Bone marrow (tissue), 2 donors: Measurements from ENCODE around the gene TSC22D4.

Source experiments
- DNase-seq, 2 donors: peaks; one replicate each; lab custom pipeline; 2025; lab: John Stamatoyannopoulos, UW

TSC22D4 gene

DNA sequence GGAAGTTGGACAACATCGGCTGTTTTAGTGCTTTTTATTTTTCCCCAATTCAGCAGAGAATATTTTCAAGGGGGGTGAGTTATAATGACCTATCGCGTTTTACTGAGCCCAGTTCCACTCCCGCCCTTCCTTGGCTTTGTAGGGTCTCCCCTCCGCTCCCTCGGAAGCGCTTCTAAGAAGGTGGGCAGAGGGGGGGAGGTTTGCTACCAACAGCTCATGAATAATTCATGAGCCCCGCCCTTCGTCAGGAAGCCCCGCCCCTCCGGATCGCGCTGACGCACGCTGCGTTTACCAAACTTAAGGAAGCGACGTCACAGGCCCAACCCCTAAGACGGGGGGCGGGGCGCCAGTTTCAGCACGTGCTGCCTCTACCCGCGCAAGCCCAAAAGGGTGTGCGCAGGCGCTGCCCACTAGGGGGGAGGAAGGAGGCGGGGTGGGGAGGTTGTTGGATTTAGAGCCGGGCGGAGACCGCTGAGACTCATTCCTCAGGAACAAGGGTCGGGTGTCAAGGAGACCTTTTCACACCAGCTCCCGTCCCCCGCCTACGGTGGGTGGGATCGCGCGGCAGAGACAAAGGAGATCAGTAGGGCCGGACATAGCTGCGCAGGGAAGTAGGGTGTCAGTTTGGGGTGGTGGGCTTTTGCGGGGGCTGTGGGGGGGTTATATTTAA, 49.9 kb downstream of the TSC22D4 start:
- peak; percentile 98 to 100 for DNase-seq

DNA sequence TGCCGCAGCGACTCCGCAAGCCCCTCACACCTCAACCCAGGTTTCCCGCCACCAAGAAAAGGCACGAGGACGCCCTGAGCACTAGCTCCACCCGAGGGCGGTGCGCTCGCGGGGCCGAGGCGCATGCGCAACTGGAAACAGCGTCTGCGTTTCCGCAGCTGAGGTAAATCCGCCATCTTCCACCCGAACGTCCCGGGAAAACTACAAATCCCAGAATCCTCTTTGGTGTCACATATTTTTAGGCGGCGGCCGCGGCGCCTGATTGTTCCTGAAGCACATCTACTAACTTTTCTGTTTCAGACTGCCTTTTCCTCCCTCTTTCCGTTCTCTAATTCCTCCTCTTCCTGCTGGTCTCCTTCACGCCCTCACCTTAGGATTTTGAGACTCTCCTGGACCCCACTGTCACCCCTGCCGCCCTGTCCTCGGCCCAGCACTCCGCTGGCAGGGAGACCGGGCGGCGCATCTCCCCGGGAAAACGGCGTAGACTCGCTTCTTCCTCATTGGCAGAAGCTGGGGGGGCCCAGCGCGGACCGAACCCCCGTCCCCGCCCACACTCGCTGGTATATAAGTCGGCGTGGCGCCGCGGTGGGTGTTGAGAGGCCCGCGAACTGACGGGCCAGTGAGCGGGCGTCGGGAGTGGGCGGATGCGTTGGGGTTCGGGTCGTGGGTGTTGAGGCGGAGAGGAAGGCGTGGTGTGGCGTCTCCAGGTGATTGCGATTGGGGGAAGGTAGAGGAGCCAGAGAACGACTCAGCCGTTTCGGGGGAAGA, 50.6 kb downstream of the TSC22D4 start, which contains the start of gene ZCWPW1:
Gene ZCWPW1, minus strand, starts transcription at position 505 of the 768 bp plus-strand sequence. CDS start 8,054 bp downstream, outside the sequence.
- peak; percentile 94 to 97 for DNase-seq

DNA sequence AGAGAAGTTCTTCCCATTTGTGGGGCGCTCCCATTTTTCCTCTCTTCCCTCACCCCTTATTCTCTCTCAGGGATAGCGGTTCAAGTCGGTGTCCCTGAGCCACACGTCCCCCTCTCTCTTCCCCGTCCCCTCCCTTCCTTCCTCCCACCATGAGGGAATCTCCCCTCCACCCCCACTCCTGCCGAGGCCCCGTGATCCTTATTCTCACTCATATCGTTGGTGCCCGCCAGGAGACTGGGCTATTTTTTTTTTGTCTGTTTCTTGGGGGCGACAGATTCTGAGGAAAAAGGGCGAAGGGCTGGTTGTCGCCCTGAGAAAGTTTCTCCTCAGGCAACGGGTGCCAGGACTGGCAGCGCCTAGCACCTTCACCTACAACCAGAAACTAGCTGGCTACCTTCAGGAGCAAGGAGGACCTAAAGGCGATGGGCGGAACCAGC, 51.2 kb downstream of the TSC22D4 start:
- no peak for DNase-seq

DNA sequence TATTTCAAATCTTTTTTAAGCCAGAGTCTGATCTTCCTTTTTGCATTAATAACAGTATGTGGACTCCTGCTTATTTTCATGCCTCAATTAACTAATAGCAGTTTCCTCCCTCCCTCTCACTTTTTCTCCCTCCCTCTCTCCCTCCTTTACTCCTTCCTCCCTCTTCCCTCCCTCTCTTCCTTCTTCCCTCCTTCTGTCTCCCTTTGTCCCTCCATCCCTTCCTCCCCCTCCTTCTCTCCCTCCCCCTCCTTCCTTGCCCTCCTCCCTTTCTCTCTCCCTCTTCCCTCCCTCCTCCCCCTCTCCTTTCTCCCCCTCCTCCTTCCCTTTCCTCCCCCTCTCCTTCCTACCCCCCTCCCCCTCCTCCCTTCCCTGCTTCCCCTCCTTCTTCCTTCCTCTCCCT, 52.5 kb downstream of the TSC22D4 start:
- no peak for DNase-seq

DNA sequence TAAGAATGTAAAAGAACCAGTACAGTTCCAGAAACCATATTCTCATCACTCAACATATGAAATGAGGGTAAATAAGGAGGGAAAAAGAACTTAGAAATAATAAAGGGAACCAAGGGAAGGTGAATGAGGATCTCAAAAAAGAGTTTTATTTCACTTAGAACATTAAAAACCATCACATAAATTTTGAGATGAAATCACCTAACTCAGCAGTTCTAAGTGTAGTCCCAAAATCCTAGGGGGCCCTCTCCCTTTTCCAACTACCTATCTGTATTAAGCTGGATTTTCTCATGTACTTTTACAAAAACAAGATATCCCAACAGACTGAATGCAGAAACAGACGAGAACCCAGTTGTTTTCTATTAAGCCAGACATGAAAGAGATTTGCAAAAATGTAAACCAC, 53.7 kb downstream of the TSC22D4 start:
- no peak for DNase-seq

DNA sequence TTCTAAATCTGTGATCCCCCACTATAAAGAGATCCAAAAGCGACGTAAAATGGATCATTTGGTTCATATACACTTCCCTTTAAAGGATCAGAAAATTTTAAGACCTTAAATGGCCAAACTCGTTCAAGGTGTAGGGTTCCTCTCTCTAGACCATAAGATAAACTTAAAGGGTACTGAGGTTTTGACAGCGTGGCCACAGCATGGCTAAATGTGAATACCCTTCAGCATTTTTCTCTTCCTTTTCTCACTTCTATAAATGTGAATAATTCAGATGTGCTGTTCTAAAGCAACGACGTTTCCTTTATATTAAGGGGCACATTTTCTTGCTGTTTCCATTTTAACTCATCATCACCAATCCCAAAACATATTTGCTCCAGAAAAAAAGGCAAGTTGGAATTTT, 55.7 kb downstream of the TSC22D4 start:
- DNase-seq: no peak

DNA sequence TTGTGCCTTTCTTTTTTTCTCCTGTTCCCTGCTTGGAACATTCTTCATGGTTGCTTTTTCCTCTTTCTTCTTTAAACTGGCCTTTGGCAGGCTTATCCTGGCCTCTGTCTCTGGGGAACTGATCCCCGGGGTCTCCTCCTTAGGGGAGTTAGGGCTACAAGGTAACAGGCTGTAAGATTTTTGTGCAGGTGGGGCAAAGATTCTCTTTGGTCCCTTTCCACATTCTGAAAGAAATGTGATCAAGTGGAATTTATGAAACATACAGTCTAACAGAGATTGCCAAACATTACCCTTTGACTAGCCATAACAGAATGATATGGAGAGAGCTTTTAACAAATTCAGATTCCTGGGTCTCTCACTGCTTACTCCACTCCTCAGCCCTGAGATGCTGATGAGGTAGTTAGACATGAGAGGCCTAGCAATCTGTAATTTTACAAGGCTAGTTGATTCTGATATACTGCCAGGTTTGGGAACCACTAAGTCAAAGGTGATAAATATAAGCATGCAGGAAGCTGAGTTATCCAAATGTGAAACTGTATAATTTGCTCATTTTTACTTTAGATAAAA, 59.3 kb downstream of the TSC22D4 start:
- DNase-seq: no peak

DNA sequence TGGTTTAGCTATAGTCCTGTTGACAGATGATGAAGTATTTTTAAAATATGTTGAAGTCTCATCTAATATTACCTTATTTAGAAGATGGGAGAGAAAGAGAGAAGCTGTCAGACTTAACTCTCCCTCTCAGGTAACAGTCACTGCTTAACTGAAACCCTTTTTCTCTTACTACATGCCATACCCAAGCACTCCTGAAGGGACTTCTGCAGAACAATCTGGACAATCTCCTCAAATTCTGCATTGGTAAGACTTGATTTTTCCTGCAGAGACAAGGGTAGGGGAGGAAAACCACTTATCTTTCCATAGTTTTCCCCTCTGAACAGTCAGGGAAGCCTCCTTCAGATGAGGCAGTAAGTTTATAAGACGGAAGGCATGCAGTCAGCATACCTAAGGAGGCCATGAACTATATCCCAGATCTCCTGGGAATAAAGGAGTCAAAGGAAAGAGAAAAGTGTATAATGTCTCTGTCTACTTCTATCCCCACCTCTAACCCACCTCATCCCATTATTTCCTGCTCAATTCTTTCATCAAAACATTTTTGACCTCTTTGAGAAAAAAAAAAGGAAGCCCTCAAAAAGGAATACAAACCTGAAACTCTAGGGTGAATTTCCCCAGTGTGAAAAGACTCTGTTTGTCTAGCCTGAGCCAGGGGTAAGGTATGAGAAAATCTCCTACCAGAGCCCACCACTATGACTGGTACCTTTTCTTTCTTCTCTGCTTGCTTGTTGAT, 59.9 kb downstream of the TSC22D4 start:
- DNase-seq: no peak
